DOHH2 (cell line): Measurements from ENCODE around the gene SULT2A1.

Source experiments
- CTCF ChIP-seq: fragments of 200-600 bp; sonication (generic); IDR thresholded peaks from one replicate; pipeline ENCODE4 v1.5.1; 2014; ENCODE audit warnings: antibody characterized with exemption, mild to moderate bottlenecking, low read depth, low read length; ENCODE audit not compliant: poor library complexity, severe bottlenecking
- EZH2phosphoT487 ChIP-seq: fragments of 200-600 bp; sonication (generic); IDR thresholded peaks from 2 replicates; pipeline ENCODE4 v1.6.1; 2017; ENCODE audit warnings: borderline replicate concordance, mild to moderate bottlenecking, antibody characterized with exemption, low read length, moderate library complexity, mixed read lengths

DNA sequence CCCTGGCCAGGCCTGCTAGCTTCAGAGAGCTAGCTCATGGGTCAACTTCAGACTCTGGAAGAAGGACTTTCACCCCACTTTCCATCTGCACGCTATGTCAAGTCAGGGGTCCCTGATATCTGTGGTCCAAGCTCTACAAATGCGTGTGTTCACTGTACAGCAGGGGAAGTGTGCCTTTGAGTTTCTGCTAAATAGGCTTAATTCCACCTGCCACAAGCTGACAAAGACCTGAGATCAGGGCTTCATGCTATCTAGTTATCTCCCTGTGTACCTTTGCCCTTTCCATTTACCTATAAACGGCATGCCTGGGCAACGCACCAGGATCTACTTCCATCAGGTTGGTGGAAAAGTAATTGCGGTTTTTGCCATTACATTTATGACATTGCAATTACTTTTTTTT is 10.7 kb upstream of the SULT2A1 start:
- TF ChIP-seq EZH2phosphoT487 = no peak
- TF ChIP-seq CTCF = no peak
